GM12801 (cell line): ENCODE measurements around the gene SIPA1L3.

Experiments
- TF ChIP-seq, protein P1 (sequence below): IDR thresholded peaks from one replicate; pipeline ENCODE4 v1.5.1; 2011; ENCODE audit warnings: control low read depth; ENCODE audit not compliant: insufficient read length; ENCODE audit errors: extremely low read depth

Gene SIPA1L3

GRCh38 chr19:37961198-37961597 lies 54.2 kb downstream of the SIPA1L3 start:
- TF ChIP-seq, protein P1, sequence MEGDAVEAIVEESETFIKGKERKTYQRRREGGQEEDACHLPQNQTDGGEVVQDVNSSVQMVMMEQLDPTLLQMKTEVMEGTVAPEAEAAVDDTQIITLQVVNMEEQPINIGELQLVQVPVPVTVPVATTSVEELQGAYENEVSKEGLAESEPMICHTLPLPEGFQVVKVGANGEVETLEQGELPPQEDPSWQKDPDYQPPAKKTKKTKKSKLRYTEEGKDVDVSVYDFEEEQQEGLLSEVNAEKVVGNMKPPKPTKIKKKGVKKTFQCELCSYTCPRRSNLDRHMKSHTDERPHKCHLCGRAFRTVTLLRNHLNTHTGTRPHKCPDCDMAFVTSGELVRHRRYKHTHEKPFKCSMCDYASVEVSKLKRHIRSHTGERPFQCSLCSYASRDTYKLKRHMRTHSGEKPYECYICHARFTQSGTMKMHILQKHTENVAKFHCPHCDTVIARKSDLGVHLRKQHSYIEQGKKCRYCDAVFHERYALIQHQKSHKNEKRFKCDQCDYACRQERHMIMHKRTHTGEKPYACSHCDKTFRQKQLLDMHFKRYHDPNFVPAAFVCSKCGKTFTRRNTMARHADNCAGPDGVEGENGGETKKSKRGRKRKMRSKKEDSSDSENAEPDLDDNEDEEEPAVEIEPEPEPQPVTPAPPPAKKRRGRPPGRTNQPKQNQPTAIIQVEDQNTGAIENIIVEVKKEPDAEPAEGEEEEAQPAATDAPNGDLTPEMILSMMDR, result no peak

- TF ChIP-seq, protein P1, result no peak
These were observed 56.4 kb downstream of the SIPA1L3 start for GRCh38 chr19:37963190-37963936.

GRCh38 chr19:37964109-37964508 lies 57.1 kb downstream of the SIPA1L3 start:
- TF ChIP-seq, protein P1, result no peak

DNA sequence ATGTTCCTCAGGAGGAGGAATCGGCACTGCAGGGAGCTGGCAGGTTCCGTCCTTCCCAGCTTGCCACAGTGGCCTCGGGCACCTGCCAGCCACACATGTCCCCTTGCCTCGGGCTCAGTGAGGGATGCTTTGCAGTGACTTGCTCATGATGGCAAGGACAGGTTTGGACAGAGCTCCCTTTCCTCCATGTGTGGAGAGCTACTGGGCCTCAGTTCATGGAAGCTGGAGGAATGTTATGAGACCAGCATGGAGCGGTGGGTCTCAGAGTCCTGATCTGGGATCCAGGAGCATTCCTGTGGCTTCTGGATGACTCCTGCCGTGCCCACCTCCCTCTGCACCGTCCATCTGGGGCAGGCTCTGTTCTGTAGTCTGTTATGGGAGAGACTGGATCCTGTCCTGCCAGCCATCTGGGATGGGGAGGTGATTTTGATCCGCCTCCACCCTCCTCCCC lies 59.2 kb downstream of the SIPA1L3 start:
- TF ChIP-seq, protein P1, result no peak

DNA sequence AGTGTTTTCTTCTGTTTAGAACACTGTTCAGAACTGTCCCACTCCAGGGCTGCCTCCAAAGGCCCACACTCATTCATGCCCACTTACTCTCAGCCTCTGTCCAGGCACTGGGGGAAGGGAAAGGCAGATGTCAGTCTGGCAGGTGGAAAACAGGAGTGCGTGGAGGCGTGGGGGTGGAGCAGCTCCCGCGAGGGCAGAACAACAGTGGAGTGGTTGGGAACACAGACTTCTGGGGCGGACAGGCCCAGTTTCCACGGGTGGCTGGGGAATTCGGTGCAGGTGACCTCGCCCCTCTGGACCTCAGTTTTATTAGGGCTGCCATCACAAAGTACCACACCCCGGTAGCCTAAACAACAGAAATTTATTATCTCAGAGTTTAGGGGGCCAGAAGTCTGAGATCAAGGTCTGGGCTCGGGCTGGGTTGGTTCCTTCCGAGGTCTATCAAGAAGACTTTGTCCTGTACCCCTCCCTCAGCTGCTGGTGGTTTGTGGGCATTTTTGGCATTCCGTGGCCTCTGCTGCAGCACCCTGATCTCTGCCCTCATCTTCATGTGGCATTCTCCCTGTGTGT lies 59.7 kb downstream of the SIPA1L3 start:
- TF ChIP-seq, protein P1, result no peak

GRCh38 chr19:37969695-37970094 lies 62.7 kb downstream of the SIPA1L3 start:
- TF ChIP-seq, protein P1, result no peak

DNA sequence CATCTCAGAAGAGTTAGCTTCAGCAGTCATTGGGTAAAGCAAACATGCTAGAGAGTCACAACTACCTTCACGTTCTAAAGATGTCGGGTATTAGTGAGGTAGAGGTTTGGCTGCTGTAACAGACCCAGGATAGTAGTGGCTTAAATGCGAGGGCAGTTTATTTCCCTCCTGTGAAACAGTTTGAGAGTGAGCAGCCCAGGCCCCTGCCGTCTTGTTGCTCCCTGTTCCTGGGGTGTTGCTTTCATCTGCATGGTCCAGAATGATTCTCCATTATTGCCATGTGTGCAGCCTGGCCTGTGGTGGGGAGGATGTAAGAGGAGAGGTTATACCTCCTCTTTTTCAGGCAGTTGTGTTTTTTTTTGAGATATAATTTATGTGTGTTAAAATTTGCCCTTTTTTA lies 63.7 kb downstream of the SIPA1L3 start:
- TF ChIP-seq, protein P1, result no peak
